Measurements from ENCODE around the gene ACD. TPM values are rescaled to one million over a fixed set of nuclear protein-coding genes. Genes with fewer than 3 reads are reported as not detected.

ACD gene
- total and polyA plus RNA-seq, 2 of the 4 experiments (the other 2 are of a cell fraction) = 15.6 to 31.1 TPM

DNA sequence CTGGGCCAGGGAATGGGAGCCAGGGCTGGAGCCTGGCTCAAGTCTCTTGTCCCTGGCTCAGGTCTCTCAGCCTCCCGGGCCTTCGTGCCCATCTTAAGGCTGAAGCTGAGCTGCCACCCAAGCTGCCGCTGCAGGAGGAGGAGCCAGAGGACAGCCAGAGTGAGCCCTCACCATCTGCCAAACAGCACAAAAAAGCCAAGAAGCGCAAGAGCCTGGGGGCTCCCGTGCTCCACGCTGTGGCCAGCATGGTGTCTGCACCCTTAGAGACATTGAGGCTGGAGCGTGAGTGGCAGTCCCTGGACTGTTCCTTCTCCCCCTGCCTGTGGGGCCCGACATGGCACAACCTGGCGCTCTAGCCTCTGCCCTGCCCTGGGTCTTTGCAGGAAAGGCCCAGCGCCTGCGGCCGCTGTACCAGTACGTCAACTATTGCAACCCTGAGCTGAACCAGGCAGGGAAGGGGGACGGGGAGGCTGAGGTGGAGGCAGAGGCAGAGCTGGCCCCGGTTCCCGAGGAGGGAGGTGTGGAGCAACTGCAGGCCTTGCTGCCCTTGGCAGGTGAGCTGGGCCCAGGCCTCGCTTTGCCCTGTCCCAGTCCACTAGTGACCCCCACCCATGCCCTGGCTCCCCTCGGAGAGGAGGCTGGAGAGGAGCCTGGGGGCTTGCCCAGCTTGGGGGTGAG lies 7.9 kb upstream of the ACD start (continued):
- TF ChIP-seq, protein P1, sequence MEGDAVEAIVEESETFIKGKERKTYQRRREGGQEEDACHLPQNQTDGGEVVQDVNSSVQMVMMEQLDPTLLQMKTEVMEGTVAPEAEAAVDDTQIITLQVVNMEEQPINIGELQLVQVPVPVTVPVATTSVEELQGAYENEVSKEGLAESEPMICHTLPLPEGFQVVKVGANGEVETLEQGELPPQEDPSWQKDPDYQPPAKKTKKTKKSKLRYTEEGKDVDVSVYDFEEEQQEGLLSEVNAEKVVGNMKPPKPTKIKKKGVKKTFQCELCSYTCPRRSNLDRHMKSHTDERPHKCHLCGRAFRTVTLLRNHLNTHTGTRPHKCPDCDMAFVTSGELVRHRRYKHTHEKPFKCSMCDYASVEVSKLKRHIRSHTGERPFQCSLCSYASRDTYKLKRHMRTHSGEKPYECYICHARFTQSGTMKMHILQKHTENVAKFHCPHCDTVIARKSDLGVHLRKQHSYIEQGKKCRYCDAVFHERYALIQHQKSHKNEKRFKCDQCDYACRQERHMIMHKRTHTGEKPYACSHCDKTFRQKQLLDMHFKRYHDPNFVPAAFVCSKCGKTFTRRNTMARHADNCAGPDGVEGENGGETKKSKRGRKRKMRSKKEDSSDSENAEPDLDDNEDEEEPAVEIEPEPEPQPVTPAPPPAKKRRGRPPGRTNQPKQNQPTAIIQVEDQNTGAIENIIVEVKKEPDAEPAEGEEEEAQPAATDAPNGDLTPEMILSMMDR (conservative IDR thresholded peaks at IDR 0.05; ENCODE audit: low read depth, low read length) = peak; percentile 97
- peak; percentile 62; the same call in 1 of the 2 replicates for TF ChIP-seq MAZ (IDR thresholded peaks at IDR 0.05; ENCODE audit: borderline replicate concordance, low read depth, low read length)

Measured in IMR-90 (cell line).